D721Med (cell line): ENCODE results near the gene IPO13.

Experiments used
- DNase-seq: peaks from one replicate; pipeline ENCODE4 v3.0.0; 2011; ENCODE audit warnings: low spot score; ENCODE audit not compliant: insufficient read length
- FAIRE-seq: peaks from 2 replicates; lab custom pipeline; 2011; peaks lifted over from hg19 to GRCh38; lab: Jason Lieb, UNC
- CTCF ChIP-seq: IDR thresholded peaks from 2 replicates; pipeline ENCODE4 v1.5.1; 2012; ENCODE audit warnings: mild to moderate bottlenecking, control low read depth; ENCODE audit not compliant: insufficient read depth; ENCODE audit errors: missing control alignments

The IPO13 gene

GRCh38 chr1:43999455-43999854 is 52.7 kb downstream of the IPO13 start:
- no peak for DNase-seq
- no peak for TF ChIP-seq CTCF
- FAIRE-seq = no peak

GRCh38 chr1:44000122-44000665 is 53.4 kb downstream of the IPO13 start:
- DNase-seq = no peak
- no peak for FAIRE-seq
- TF ChIP-seq CTCF = no peak

DNA sequence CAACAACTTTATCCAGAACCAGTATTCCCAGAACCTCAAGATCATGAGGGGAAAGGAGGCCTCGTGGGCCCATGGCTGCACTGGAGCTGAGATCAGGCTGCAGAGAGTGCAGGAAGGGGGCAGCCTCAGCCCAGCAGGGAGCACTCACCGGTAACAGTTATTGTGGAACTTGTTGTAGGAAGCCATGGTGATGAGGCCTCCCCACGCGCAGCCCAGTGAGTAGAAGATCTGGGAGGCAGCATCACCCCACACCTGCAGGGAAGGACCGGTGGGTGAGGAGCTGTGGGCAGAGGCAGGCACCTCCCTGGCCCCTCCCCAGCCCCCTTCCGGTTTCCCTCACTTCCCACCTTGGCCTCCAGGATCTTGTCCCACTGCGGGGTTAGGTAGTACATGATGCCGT is 55.4 kb downstream of the IPO13 start:
- FAIRE-seq = no peak
- no peak for TF ChIP-seq CTCF
- no peak for DNase-seq

DNA sequence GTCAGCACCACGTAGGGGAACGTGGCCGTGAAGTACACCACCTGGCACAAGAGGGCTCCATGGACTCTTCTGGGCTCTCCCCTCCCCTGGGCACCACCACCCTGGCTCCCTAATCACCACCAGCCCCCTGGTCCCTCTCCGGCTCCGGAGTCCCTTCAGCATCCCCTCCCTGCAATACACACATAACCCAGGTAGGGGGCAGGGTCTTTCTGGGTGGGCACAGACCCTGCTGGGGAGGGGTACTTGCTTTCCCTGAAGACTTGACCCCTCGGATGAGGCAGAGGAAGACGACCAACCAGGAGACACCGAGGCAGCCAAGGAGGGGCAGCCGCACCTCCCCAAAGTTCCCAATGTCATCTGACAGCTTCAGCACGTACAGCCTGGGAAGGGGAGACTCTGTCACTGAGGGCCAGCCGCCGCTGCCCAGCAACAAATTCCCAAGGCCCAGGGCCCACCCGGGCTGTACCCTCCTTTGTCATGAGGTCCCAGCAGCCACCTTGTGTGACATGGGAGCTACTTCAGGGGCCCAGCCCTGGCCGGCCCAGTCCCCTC is 55.9 kb downstream of the IPO13 start:
- FAIRE-seq = no peak
- no peak for DNase-seq
- TF ChIP-seq CTCF = no peak

GRCh38 chr1:44008259-44008658 is 61.5 kb downstream of the IPO13 start:
- no peak for DNase-seq
- FAIRE-seq = no peak
- TF ChIP-seq CTCF = no peak

GRCh38 chr1:44010935-44011471 is 64.3 kb downstream of the IPO13 start:
- no peak for TF ChIP-seq CTCF
- DNase-seq = no peak
- no peak for FAIRE-seq

DNA sequence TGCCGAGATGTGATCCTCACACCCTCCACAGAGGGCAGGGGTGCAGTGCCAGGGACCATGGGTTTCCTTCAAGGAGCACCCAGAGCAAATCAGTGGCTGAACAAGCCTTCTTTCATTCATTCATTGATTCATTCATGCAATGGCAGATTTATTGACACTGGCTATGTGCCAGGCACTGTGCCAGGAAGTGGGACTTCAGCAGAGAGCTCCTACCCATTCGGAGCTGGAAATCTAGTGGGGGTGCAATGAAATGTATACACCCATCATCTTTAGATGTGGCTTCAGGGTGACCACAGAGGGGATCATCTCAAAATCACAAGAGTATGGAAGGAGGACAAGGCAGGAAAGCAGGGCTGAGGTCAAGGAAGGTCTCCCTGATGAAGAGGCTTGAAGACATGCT is 65.7 kb downstream of the IPO13 start:
- no peak for TF ChIP-seq CTCF
- FAIRE-seq (no peak), DNase-seq (no peak)
